AG20443 (cell line): ENCODE measurements around the gene GPANK1.

Experiments
- DNase-seq: peaks from one replicate; pipeline ENCODE4 v3.0.0; 2012; ENCODE audit warnings: low spot score, mixed read lengths

Gene GPANK1

GRCh38 chr6:31617010-31617409, 47.8 kb downstream of the GPANK1 start:
- DNase-seq = no peak

GRCh38 chr6:31615748-31616147, 49.0 kb downstream of the GPANK1 start:
- no peak for DNase-seq

- no peak for DNase-seq
Measured at GRCh38 chr6:31614684-31615578, 49.9 kb downstream of the GPANK1 start, which contains the start of gene AIF1. TSS of gene AIF1 (plus strand) at chr6:31615234. CDS start at chr6:31615330, 96 bp downstream.

GRCh38 chr6:31614075-31614619, 50.6 kb downstream of the GPANK1 start:
- DNase-seq = no peak
